Bone marrow (tissue), 2 donors: ENCODE measurements around the gene C11orf21.

Experiments
- DNase-seq, 2 donors: peaks; one replicate each; lab custom pipeline; 2025; lab: John Stamatoyannopoulos, UW

Gene C11orf21

GRCh38 chr11:2320568-2321310 is 19.0 kb upstream of the C11orf21 start:
- DNase-seq, result no peak

- no peak for DNase-seq
Observed at GRCh38 chr11:2319791-2320472, 18.2 kb upstream of the C11orf21 start.

GRCh38 chr11:2318707-2319106 is 17.0 kb upstream of the C11orf21 start:
- no peak for DNase-seq

GRCh38 chr11:2318123-2318522 is 16.4 kb upstream of the C11orf21 start:
- no peak for DNase-seq

GRCh38 chr11:2317354-2318050 is 15.8 kb upstream of the C11orf21 start:
- DNase-seq, result no peak

GRCh38 chr11:2316963-2317244 is 15.2 kb upstream of the C11orf21 start:
- no peak for DNase-seq

GRCh38 chr11:2316169-2316962 is 14.6 kb upstream of the C11orf21 start:
- no peak for DNase-seq

- DNase-seq, result no peak
Observed at GRCh38 chr11:2315395-2316168, 13.9 kb upstream of the C11orf21 start.

GRCh38 chr11:2314525-2315394 is 13.0 kb upstream of the C11orf21 start:
- no peak for DNase-seq

- no peak for DNase-seq
Observed at GRCh38 chr11:2314136-2314524, 12.4 kb upstream of the C11orf21 start.

GRCh38 chr11:2313051-2313951 is 11.6 kb upstream of the C11orf21 start:
- DNase-seq, result no peak

GRCh38 chr11:2312232-2313042 is 10.7 kb upstream of the C11orf21 start:
- no peak for DNase-seq

GRCh38 chr11:2311353-2312133 is 9.8 kb upstream of the C11orf21 start:
- no peak for DNase-seq

GRCh38 chr11:2310786-2311352 is 9.2 kb upstream of the C11orf21 start:
- no peak for DNase-seq

GRCh38 chr11:2310073-2310785 is 8.5 kb upstream of the C11orf21 start:
- DNase-seq, result no peak

GRCh38 chr11:2309251-2310072 is 7.7 kb upstream of the C11orf21 start:
- DNase-seq, result no peak
